GM13976 (cell line): ENCODE results near the gene FCSK.

Experiments used
- DNase-seq: peaks from one replicate; pipeline ENCODE4 v3.0.0; 2012; ENCODE audit warnings: low spot score
- CTCF ChIP-seq: IDR thresholded peaks from 2 replicates; pipeline ENCODE4 v1.5.1; 2012; ENCODE audit warnings: borderline replicate concordance, mild to moderate bottlenecking; ENCODE audit not compliant: insufficient read depth; ENCODE audit errors: extremely low read depth, missing control alignments, control extremely low read depth
- in situ Hi-C: fragments of 300-500 bp; cut with MboI; formaldehyde crosslinking; loops from one replicate; pipeline ENCODE4 v1.12.0; 2022; ENCODE audit warnings: low sequenced_read_pairs, mixed read lengths, inconsistent platforms; ENCODE audit not compliant: unreplicated experiment

Gene FCSK

GRCh38 chr16:70482624-70483023 lies 28.2 kb downstream of the FCSK start:
- in situ Hi-C loops = no loop called here
- DNase-seq = no peak
- no peak for TF ChIP-seq CTCF

- in situ Hi-C loops = no loop called here
- no peak for TF ChIP-seq CTCF
- DNase-seq = peak; percentile 59
Measured at GRCh38 chr16:70483426-70483825, 29.0 kb downstream of the FCSK start.

GRCh38 chr16:70484867-70485266 lies 30.5 kb downstream of the FCSK start:
- TF ChIP-seq CTCF = no peak
- DNase-seq = no peak
- in situ Hi-C loops = no loop called here

- in situ Hi-C loops = no loop called here
- no peak for DNase-seq
- TF ChIP-seq CTCF = no peak
Measured at GRCh38 chr16:70490261-70490660, 35.9 kb downstream of the FCSK start.

GRCh38 chr16:70493802-70494201 lies 39.4 kb downstream of the FCSK start:
- no peak for DNase-seq
- TF ChIP-seq CTCF = no peak
- in situ Hi-C loops = no loop called here

- no peak for TF ChIP-seq CTCF
- no peak for DNase-seq
- in situ Hi-C loops = no loop called here
Measured at GRCh38 chr16:70494202-70494770, 39.9 kb downstream of the FCSK start.
